ENCODE data around the gene LRRC49. TPM values are rescaled to one million over a fixed set of nuclear protein-coding genes. Genes with fewer than 3 reads are reported as not detected.

LRRC49 gene
- total and polyA plus RNA-seq, 2 of the 4 experiments (the other 2 are of a cell fraction) = 8.6 to 16.8 TPM

DNA sequence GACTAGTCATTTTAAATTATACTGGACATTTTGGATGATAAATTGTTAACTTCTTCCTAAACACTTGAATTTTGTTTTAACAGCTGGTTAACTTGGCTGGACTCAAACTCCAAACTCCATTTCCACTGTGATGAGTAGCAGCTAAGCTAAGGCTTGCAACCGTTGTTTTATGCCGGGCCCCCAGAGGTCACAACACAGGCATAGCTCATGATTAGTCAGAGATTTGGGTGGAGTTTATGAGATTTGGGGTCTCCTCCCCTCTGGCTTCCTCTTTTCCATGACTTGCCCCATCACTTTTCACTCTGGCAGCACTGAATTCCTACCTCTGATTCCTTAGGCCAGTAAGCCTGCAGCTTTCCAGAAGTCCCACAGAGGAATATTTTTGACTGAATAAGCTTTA, 13.2 kb upstream of the LRRC49 start:
- Histone ChIP-seq H3K4me3 (ENCODE audit: insufficient read depth, low read depth, low read length) (no peak overlapping the region), H2AFZ (replicated peaks; ENCODE audit: low read length, poor library complexity) (peak overlapping the region; percentile 6), H3K9me1 (ENCODE audit: insufficient read depth, low read length) (no peaks in the 10 kb centered on the region; the same call in 1 of the 2 replicates), H3K4ac (ENCODE audit: low read depth, low read length) (no peak overlapping the region), H4K5ac (ENCODE audit: low read depth, low read length) (no peak overlapping the region), H2AK9ac (replicated peaks; ENCODE audit: low read depth, low read length, poor library complexity) (peak overlapping the region; percentile 4), H2BK120ac (ENCODE audit: low read depth, low read length) (no peak overlapping the region), H3K56ac (ENCODE audit: extremely low read depth, insufficient read depth, low read length) (no peak overlapping the region), H3K27me3 (ENCODE audit: control insufficient read depth, insufficient read depth, low read length) (no peaks in the 10 kb centered on the region), H4K8ac (ENCODE audit: low read depth in 2 of 2, low read length in 2 of 2) (peak overlapping the region in 1 of 2 experiments; percentile 10; a peak in 1 of 4 replicates), H2BK5ac (ENCODE audit: low read depth, low read length, poor library complexity, severe bottlenecking) (peak overlapping the region; percentile 3), H2AK5ac (ENCODE audit: low read depth, low read length) (no peak overlapping the region), H3K79me1 (ENCODE audit: low read depth in 1 of 2, low read length in 2 of 2) (0 out of 4 replicates have a peak, but pooled peaks cover 0 to 6% of the 10 kb centered on the region in 2 experiments), H3K18ac (ENCODE audit: low read depth, low read length) (no peak overlapping the region), H3K14ac (replicated peaks; ENCODE audit: low read depth, low read length) (no peak overlapping the region), H2BK15ac (ENCODE audit: low read depth, low read length) (peak overlapping the region; percentile 28; the same call in 1 of the 3 replicates), H3K9ac (ENCODE audit: low read depth, low read length) (no peak overlapping the region), H3K4me2 (ENCODE audit: low read depth, low read length) (no peak overlapping the region; the same call in 1 of the 2 replicates), H4K91ac (ENCODE audit: insufficient read depth, low read depth, low read length) (no peak overlapping the region), H2BK20ac (ENCODE audit: low read depth, low read length) (no peak overlapping the region), H3K23ac (ENCODE audit: low read depth, low read length) (no peak overlapping the region), H3K9me3 (ENCODE audit: control insufficient read depth, insufficient read depth, low read length) (no peaks in the 10 kb centered on the region), H4K20me1 (ENCODE audit: insufficient read depth, low read length) (no peaks in the 10 kb centered on the region), H3K27ac (ENCODE audit: insufficient read depth, low read length) (no peak overlapping the region), H3K36me3 (ENCODE audit: control insufficient read depth, insufficient read depth, low read length) (no peaks in the 10 kb centered on the region), H3K4me1 (ENCODE audit: control insufficient read depth, insufficient read depth, low read length) (peaks cover 2% of the 10 kb centered on the region; the same call in 1 of the 2 replicates)
- peak; percentile 87 for ATAC-seq (ENCODE audit: low read depth)
- ChIA-PET POLR2A (ENCODE audit: unreplicated experiment) (no interaction called here), CTCF (interaction anchor here (0.7 to 1.2 kb wide), 3 partner anchors 11 to 534 kb away, joined by 3 to 9 read pairs (median 9); no protein-coding TSS in a partner anchor)
- dilution Hi-C loops (cut with HindIII; ENCODE audit: low sequenced_read_pairs, unreplicated experiment) (no loop called here), intact Hi-C loops (cut with micrococcal nuclease) (loop anchor here (5.0 to 10.0 kb wide), 2 partner anchors 117 to 1405 kb away; partner anchors contain the start of gene UACA), in situ Hi-C loops (cut with MboI; ENCODE audit: low sequenced_read_pairs) (loop anchor here (10.0 kb wide), 2 partner anchors 55 to 195 kb away; no protein-coding TSS in a partner anchor)
- no TSS peak for BruUV-seq (replicated peaks)
- TF ChIP-seq RAD21 (IDR thresholded peaks at IDR 0.05; ENCODE audit: low read length) = no peak
- TF ChIP-seq BHLHE40 (IDR thresholded peaks at IDR 0.05; ENCODE audit: low read depth, low read length) = no peak
- no peak for TF ChIP-seq RCOR1 (IDR thresholded peaks at IDR 0.05; ENCODE audit: insufficient replicate concordance, low read length)
- TF ChIP-seq, protein P1, sequence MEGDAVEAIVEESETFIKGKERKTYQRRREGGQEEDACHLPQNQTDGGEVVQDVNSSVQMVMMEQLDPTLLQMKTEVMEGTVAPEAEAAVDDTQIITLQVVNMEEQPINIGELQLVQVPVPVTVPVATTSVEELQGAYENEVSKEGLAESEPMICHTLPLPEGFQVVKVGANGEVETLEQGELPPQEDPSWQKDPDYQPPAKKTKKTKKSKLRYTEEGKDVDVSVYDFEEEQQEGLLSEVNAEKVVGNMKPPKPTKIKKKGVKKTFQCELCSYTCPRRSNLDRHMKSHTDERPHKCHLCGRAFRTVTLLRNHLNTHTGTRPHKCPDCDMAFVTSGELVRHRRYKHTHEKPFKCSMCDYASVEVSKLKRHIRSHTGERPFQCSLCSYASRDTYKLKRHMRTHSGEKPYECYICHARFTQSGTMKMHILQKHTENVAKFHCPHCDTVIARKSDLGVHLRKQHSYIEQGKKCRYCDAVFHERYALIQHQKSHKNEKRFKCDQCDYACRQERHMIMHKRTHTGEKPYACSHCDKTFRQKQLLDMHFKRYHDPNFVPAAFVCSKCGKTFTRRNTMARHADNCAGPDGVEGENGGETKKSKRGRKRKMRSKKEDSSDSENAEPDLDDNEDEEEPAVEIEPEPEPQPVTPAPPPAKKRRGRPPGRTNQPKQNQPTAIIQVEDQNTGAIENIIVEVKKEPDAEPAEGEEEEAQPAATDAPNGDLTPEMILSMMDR (conservative IDR thresholded peaks at IDR 0.05; ENCODE audit: low read depth, low read length) = no peak
- no peak for TF ChIP-seq FOS (IDR thresholded peaks at IDR 0.05; ENCODE audit: low read depth, low read length)
- TF ChIP-seq, protein P2, sequence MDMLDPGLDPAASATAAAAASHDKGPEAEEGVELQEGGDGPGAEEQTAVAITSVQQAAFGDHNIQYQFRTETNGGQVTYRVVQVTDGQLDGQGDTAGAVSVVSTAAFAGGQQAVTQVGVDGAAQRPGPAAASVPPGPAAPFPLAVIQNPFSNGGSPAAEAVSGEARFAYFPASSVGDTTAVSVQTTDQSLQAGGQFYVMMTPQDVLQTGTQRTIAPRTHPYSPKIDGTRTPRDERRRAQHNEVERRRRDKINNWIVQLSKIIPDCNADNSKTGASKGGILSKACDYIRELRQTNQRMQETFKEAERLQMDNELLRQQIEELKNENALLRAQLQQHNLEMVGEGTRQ (IDR thresholded peaks at IDR 0.05; ENCODE audit: low read depth, low read length) = no peak
- TF ChIP-seq, protein P3, sequence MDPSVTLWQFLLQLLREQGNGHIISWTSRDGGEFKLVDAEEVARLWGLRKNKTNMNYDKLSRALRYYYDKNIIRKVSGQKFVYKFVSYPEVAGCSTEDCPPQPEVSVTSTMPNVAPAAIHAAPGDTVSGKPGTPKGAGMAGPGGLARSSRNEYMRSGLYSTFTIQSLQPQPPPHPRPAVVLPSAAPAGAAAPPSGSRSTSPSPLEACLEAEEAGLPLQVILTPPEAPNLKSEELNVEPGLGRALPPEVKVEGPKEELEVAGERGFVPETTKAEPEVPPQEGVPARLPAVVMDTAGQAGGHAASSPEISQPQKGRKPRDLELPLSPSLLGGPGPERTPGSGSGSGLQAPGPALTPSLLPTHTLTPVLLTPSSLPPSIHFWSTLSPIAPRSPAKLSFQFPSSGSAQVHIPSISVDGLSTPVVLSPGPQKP (IDR thresholded peaks at IDR 0.05; ENCODE audit: borderline replicate concordance, low read depth, low read length) = no peak
- no peak for TF ChIP-seq SMC3 (IDR thresholded peaks at IDR 0.05; ENCODE audit: low read depth, low read length)
- TF ChIP-seq MAZ (IDR thresholded peaks at IDR 0.05; ENCODE audit: borderline replicate concordance, low read depth, low read length) = no peak
- TF ChIP-seq CEBPB (IDR thresholded peaks at IDR 0.05; ENCODE audit: low read depth, low read length) = no peak
- no peak for TF ChIP-seq POLR2A (IDR thresholded peaks at IDR 0.05; ENCODE audit: low read depth, low read length)
- no peak for TF ChIP-seq MAFK (IDR thresholded peaks at IDR 0.05; ENCODE audit: low read depth, low read length)
- TF ChIP-seq MXI1 (IDR thresholded peaks at IDR 0.05; ENCODE audit: borderline replicate concordance, low read depth, low read length) = no peak
- no peak for TF ChIP-seq NFE2L2 (IDR thresholded peaks at IDR 0.05; ENCODE audit: low read depth, low read length)
- TF ChIP-seq RFX5 (IDR thresholded peaks at IDR 0.05; ENCODE audit: low read depth, low read length) = no peak
- peak; percentile 93 for DNase-seq
- WGBS, 2 experiments (ENCODE audit: extremely low coverage in 2 of 2, insufficient read length in 1 of 2) = no CpG with 5 or more reads among the region's 2 CpGs

Data from IMR-90 (cell line).